Tracheal epithelial cell (primary cell): ENCODE measurements around the gene RALA. TPM values are rescaled to one million over a fixed set of nuclear protein-coding genes. Genes with fewer than 3 reads are reported as not detected.

Source experiments
- total RNA-seq: library from RNA; depleted of rRNA; stranded (reverse); fragments of >200 nt; gene quantifications from 2 replicates; pipeline ENCODE4 v1.2.1, GENCODE V29; 2014

Gene RALA, protein sequence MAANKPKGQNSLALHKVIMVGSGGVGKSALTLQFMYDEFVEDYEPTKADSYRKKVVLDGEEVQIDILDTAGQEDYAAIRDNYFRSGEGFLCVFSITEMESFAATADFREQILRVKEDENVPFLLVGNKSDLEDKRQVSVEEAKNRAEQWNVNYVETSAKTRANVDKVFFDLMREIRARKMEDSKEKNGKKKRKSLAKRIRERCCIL
- 15.8 and 17.6 TPM in 2 replicates for total RNA-seq

GRCh38 chr7:39623047-39623731, at the start of gene RALA:
RALA (plus strand) TSS chr7:39623572; CDS start chr7:39686668, 63,096 bp downstream.

Other genes starting within 250 kb of the RALA start
- gene YAE1, start 57.2 kb upstream of the RALA start, total RNA-seq = 17.9 and 22.2 TPM in 2 replicates